Hepatocyte (in vitro differentiated cells): Measurements from ENCODE around the gene GNPTG. TPM values are rescaled to one million over a fixed set of nuclear protein-coding genes. Genes with fewer than 3 reads are reported as not detected.

ENCODE experiments used
- DNase-seq: peaks from one replicate; pipeline ENCODE4 v3.0.0-alpha.2; 2016; ENCODE audit warnings: low spot score
- H2AFZ ChIP-seq: fragments of 200-600 bp; sonication (generic); 2 replicates; pipeline ENCODE4 v1.6.0; 2016; ENCODE audit warnings: antibody characterized with exemption, mild to moderate bottlenecking
- H3K27ac ChIP-seq: fragments of 200-600 bp; sonication (generic); 2 replicates; pipeline ENCODE4 v1.5.1; 2016; ENCODE audit warnings: mild to moderate bottlenecking
- H3K27me3 ChIP-seq: fragments of 200-600 bp; sonication (generic); 2 replicates; pipeline ENCODE4 v1.6.1; 2016
- H3K36me3 ChIP-seq: fragments of 200-600 bp; sonication (generic); replicated peaks from 2 replicates; pipeline ENCODE4 v1.5.1; 2016; ENCODE audit warnings: low read depth; ENCODE audit not compliant: insufficient read depth
- H3K4me1 ChIP-seq: fragments of 200-600 bp; sonication (generic); 2 replicates; pipeline ENCODE4 v1.5.1; 2016; ENCODE audit warnings: mild to moderate bottlenecking, moderate library complexity; ENCODE audit not compliant: insufficient read depth
- H3K4me2 ChIP-seq: fragments of 200-600 bp; sonication (generic); 2 replicates; pipeline ENCODE4 v1.6.0; 2016
- H3K4me3 ChIP-seq: fragments of 200-600 bp; sonication (generic); 2 replicates; pipeline ENCODE4 v1.5.1; 2016; ENCODE audit warnings: mild to moderate bottlenecking
- H3K79me2 ChIP-seq: fragments of 200-600 bp; sonication (generic); 2 replicates; pipeline ENCODE4 v1.6.0; 2017; ENCODE audit warnings: mild to moderate bottlenecking
- H3K9me2 ChIP-seq: fragments of 200-600 bp; sonication (generic); replicated peaks from 2 replicates; pipeline ENCODE4 v1.6.0; 2017; ENCODE audit warnings: mild to moderate bottlenecking; ENCODE audit not compliant: insufficient read depth
- H3K9me3 ChIP-seq: fragments of 200-600 bp; sonication (generic); 2 replicates; pipeline ENCODE4 v1.5.1; 2016; ENCODE audit warnings: low read depth, mild to moderate bottlenecking
- H4K20me1 ChIP-seq: fragments of 200-600 bp; sonication (generic); 2 replicates; pipeline ENCODE4 v1.6.0; 2016; ENCODE audit warnings: mild to moderate bottlenecking; ENCODE audit not compliant: insufficient read depth, poor library complexity, severe bottlenecking
- CTCF ChIP-seq: fragments of 200-600 bp; sonication (generic); IDR thresholded peaks from 2 replicates; pipeline ENCODE4 v1.5.1; 2016; ENCODE audit warnings: antibody characterized with exemption, mild to moderate bottlenecking; ENCODE audit not compliant: poor library complexity
- EZH2 ChIP-seq: fragments of 200-600 bp; sonication (generic); IDR thresholded peaks from 2 replicates; pipeline ENCODE4 v1.6.1; 2016; ENCODE audit warnings: antibody characterized with exemption, mild to moderate bottlenecking, borderline replicate concordance
- EZH2phosphoT487 ChIP-seq: fragments of 200-600 bp; sonication (generic); IDR thresholded peaks from one replicate; pipeline ENCODE4 v1.6.1; 2018; ENCODE audit warnings: antibody characterized with exemption, mild to moderate bottlenecking, low read depth, moderate library complexity; ENCODE audit not compliant: unreplicated experiment, severe bottlenecking
- WGBS: methylation state at CpG from one replicate; pipeline ENCODE4 v1.1.6; 2016; ENCODE audit warnings: low lambda C conversion rate; ENCODE audit errors: missing lambda C conversion rate; 5-methylcytosine and 5-hydroxymethylcytosine counted together
- polyA plus RNA-seq: library from polyadenylated mRNA; unstranded; fragments of >200 nt; fragmentation: Nextera tagmentation; extraction: Ambion mirVana; gene quantifications from 2 replicates; pipeline ENCODE4 v1.2.1, GENCODE V29; 2016
- total RNA-seq: library from RNA; depleted of rRNA; stranded (reverse); fragments of >200 nt; gene quantifications from 2 replicates; pipeline ENCODE4 v1.2.3, GENCODE V29; 2014

The GNPTG gene
- total and polyA plus RNA-seq, 2 experiments from 2014 or later: 76.6 to 133 TPM

DNA sequence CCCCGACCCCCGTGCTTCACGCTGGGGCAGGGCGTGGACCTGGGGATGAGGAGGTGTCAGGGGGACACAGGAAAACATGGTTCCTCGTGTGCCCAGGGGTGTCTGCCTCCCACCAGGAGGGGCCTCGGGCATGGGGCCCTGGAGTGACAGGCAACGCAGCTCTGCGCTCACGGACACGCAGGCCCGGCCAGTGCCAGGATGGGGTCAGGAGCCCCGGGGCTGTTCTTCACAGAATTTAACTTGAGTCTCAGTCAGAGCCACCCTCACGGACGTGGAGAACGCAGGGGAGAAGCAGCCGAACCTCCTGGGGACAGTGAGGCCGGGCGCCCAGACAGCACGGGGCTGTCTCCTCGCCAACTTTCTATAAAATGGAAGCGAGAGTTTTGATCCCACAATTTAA lies 46.0 kb downstream of the GNPTG start:
- Histone ChIP-seq H3K4me3 (no peak overlapping the region), H2AFZ (no peak overlapping the region), H4K20me1 (no peaks in the 10 kb centered on the region), H3K9me2 (no peaks in the 10 kb centered on the region), H3K27me3 (no peaks in the 10 kb centered on the region), H3K36me3 (no peaks in the 10 kb centered on the region), H3K79me2 (no peaks in the 10 kb centered on the region), H3K4me1 (no peaks in the 10 kb centered on the region), H3K27ac (no peak overlapping the region), H3K4me2 (no peak overlapping the region), H3K9me3 (no peaks in the 10 kb centered on the region)
- no peak for DNase-seq
- TF ChIP-seq EZH2phosphoT487 (no peak), CTCF (no peak), EZH2 (no peak)
- 97% methylated on average over 21 of the region's 21 CpGs for WGBS

DNA sequence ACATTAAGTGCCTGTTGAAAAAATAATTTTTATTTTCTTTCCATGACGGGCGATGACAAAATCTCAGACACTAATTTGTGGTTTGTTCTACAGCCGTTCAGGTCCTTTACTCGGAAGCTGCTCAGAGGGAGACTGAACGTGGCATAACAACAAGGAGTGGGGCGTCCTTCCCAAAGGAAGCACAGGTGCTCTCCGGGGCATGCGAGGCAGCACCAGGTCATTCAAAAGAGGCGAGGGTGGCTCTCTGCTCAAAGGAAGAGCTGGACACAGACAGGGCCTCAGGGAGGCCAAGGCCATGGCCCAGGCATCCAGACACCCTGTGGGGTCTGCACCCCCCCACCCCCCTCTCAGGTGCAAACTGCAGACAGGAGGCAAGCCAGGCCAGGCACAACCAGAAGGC lies 46.6 kb downstream of the GNPTG start:
- Histone ChIP-seq H4K20me1 (peaks cover under 1% of the 10 kb centered on the region), H3K9me2 (no peaks in the 10 kb centered on the region), H3K9me3 (no peaks in the 10 kb centered on the region), H2AFZ (no peak overlapping the region), H3K79me2 (no peaks in the 10 kb centered on the region), H3K27me3 (no peaks in the 10 kb centered on the region), H3K27ac (no peak overlapping the region), H3K36me3 (no peaks in the 10 kb centered on the region), H3K4me2 (no peak overlapping the region), H3K4me3 (no peak overlapping the region), H3K4me1 (no peaks in the 10 kb centered on the region)
- DNase-seq: no peak
- 97% methylated on average over 9 of the region's 9 CpGs for WGBS
- TF ChIP-seq EZH2 (no peak), EZH2phosphoT487 (no peak), CTCF (no peak)

DNA sequence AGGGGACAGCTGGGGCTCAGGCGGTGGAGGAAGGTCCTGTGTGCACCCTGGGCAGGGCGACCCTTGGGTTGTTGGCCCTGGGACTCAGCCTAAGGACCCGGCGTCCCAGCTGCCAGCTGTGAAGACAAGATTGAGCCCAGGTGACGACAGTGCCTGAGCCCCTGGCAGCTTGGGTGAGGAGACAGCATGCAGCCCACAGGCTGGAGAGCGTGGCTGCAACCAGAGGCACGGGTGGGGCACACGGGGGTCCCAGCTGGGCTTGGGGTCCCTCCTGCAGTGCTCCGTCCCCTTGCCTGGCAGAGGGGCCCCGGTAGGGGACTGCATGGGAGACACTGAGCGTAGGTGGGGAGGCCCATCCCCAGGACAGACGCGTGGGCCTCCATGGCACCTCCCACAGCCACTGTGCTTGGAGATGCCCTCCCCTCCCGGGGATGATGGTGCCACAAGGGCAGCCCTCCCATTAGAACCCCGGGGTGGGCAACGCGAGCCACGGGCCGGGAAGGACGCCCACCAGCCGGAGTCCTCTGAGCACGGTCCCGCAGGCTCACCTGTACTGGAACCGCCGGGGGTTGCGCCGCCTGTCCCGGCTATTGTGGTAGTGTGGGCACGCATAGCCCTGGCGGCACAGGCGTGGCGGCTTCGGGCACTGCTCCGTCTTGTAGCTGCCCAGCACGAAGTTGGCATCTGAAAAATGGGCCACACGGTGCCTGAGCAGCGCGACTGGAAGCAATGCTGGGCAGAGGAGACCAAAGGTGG lies 47.3 kb downstream of the GNPTG start:
- DNase-seq: no peak
- H3K79me2 ChIP-seq: no peaks in the 10 kb centered on the region
- no peak overlapping the region for H3K4me3 ChIP-seq
- TF ChIP-seq CTCF (no peak), EZH2phosphoT487 (no peak), EZH2 (no peak)
- 99% methylated on average over 35 of the region's 38 CpGs for WGBS
- no peaks in the 10 kb centered on the region for H3K9me2 ChIP-seq
- H3K27ac ChIP-seq: no peak overlapping the region
- H3K27me3 ChIP-seq: no peaks in the 10 kb centered on the region
- H3K4me2 ChIP-seq: no peak overlapping the region
- no peaks in the 10 kb centered on the region for H3K9me3 ChIP-seq
- no peak overlapping the region for H2AFZ ChIP-seq
- no peaks in the 10 kb centered on the region for H3K36me3 ChIP-seq
- no peaks in the 10 kb centered on the region for H3K4me1 ChIP-seq
- peaks cover 3% of the 10 kb centered on the region for H4K20me1 ChIP-seq
